Liver (tissue), 9 donors: ENCODE data around the gene ACKR2. TPM values are rescaled to one million over a fixed set of nuclear protein-coding genes. Genes with fewer than 3 reads are reported as not detected.
"Not testable (repeated sequence)": the region's sequence is repeated elsewhere in the genome, so short reads cannot be mapped to it uniquely, and the experiment has no call there.

Experiments used
- DNase-seq: peaks from one replicate; pipeline ENCODE4 v3.0.0-alpha.2; 2017; ENCODE audit warnings: low spot score
- H3K27ac ChIP-seq, 2 donors: one replicate each; pipeline ENCODE4 v1.7.0; 2013; ENCODE audit warnings: inconsistent platforms in 2 of 2, low read length in 2 of 2, control low read depth in 1 of 2, low read depth in 1 of 2, mild to moderate bottlenecking in 1 of 2
- H3K27me3 ChIP-seq, 4 donors: one replicate each; pipeline versions ENCODE4 v1.6.1 to v1.7.0; 2013; ENCODE audit warnings: low read length in 3 of 4, inconsistent platforms in 1 of 4, mild to moderate bottlenecking in 1 of 4, moderate library complexity in 1 of 4; ENCODE audit not compliant: control insufficient read depth in 4 of 4, insufficient read depth in 4 of 4
- H3K36me3 ChIP-seq, 4 donors: one replicate each; pipeline versions ENCODE4 v1.6.1 to v1.7.0; 2013; ENCODE audit warnings: low read length in 3 of 4, mild to moderate bottlenecking in 3 of 4, low read depth in 1 of 4, moderate library complexity in 1 of 4; ENCODE audit not compliant: control insufficient read depth in 4 of 4, insufficient read depth in 3 of 4
- H3K4me1 ChIP-seq, 4 donors: one replicate each; pipeline versions ENCODE4 v1.6.1 to v1.7.0; 2013; ENCODE audit warnings: low read length in 3 of 4, mild to moderate bottlenecking in 3 of 4, moderate library complexity in 1 of 4; ENCODE audit not compliant: control insufficient read depth in 4 of 4, insufficient read depth in 4 of 4
- H3K4me3 ChIP-seq, 3 donors: one replicate each; pipeline versions ENCODE4 v1.6.1 to v1.7.0; 2013; ENCODE audit warnings: low read length in 3 of 3, control low read depth in 1 of 3, low read depth in 1 of 3, mild to moderate bottlenecking in 1 of 3
- H3K9ac ChIP-seq, 2 donors: one replicate each; pipeline ENCODE4 v1.7.0; 2013; ENCODE audit warnings: low read length in 2 of 2, mild to moderate bottlenecking in 2 of 2, moderate library complexity in 2 of 2, control low read depth in 1 of 2, low read depth in 1 of 2
- H3K9me3 ChIP-seq, 4 donors: one replicate each; pipeline versions ENCODE4 v1.6.1 to v1.7.0; 2013; ENCODE audit warnings: low read length in 3 of 4; ENCODE audit not compliant: control insufficient read depth in 4 of 4
- FOXA1 ChIP-seq: IDR thresholded peaks from 2 replicates; pipeline ENCODE4 v1.6.1; 2016; ENCODE audit warnings: antibody characterized with exemption
- HNF4A ChIP-seq, 2 donors: conservative IDR thresholded peaks; 2 replicates each; pipeline ENCODE4 v1.6.1; 2016; ENCODE audit warnings: antibody characterized with exemption in 2 of 2, mild to moderate bottlenecking in 2 of 2
- NR2F2 ChIP-seq: IDR thresholded peaks from 2 replicates; pipeline ENCODE4 v1.6.1; 2016; ENCODE audit warnings: antibody characterized with exemption
- RAD21 ChIP-seq, 2 donors: IDR thresholded peaks; 2 replicates each; pipeline ENCODE4 v1.6.1; 2016; ENCODE audit warnings: antibody characterized with exemption in 2 of 2, mild to moderate bottlenecking in 2 of 2
- SP1 ChIP-seq: IDR thresholded peaks from 2 replicates; pipeline ENCODE4 v1.6.1; 2018; ENCODE audit warnings: antibody characterized with exemption, mild to moderate bottlenecking
- TAF1 ChIP-seq: conservative IDR thresholded peaks from 2 replicates; pipeline ENCODE4 v1.6.1; 2016; ENCODE audit warnings: antibody characterized with exemption, mild to moderate bottlenecking
- YY1 ChIP-seq: IDR thresholded peaks from 2 replicates; pipeline ENCODE4 v1.6.1; 2016; ENCODE audit warnings: antibody characterized with exemption, mild to moderate bottlenecking
- WGBS: extraction: QIAGEN DNeasy Blood & Tissue Kit; methylation state at CpG from one replicate; pipeline ENCODE4 v1.1.7; 2013; 5-methylcytosine and 5-hydroxymethylcytosine counted together
- polyA plus RNA-seq, 2 donors: library from polyadenylated mRNA; stranded (reverse) in 1 of 2; unstranded in 1 of 2; fragments of 200-250 nt in 1 of 2; fragments of >200 nt in 1 of 2; fragmentation: Nextera tagmentation in 1 of 2; extraction: Ambion mirVana in 1 of 2; gene quantifications; one replicate each; pipeline versions ENCODE4 v1.2.1 to v1.2.3, GENCODE V29; 2013 to 2015
- total RNA-seq, 2 donors: library from RNA; depleted of rRNA; stranded (reverse); fragments of >200 nt; gene quantifications; one replicate each; pipeline ENCODE4 v1.2.3, GENCODE V29; 2014
- TF ChIP-seq, protein P1 (sequence below): IDR thresholded peaks from 2 replicates; pipeline ENCODE4 v1.6.1; 2016; ENCODE audit warnings: antibody characterized with exemption
- TF ChIP-seq, protein P2 (sequence below): fragments of 150-350 bp; IDR thresholded peaks from 2 replicates; pipeline ENCODE4 v1.5.1; 2017; ENCODE audit warnings: improper control_type of control experiment, low read depth, low read length; ENCODE audit not compliant: missing input control
- TF ChIP-seq, protein P3 (sequence below): IDR thresholded peaks from 2 replicates; pipeline ENCODE4 v1.6.1; 2016; ENCODE audit warnings: antibody characterized with exemption, mild to moderate bottlenecking
- donor health status: healthy.
- donor health status: healthy.
- donor health status: healthy.
- donor health status: healthy.
- donor health status: healthy.

ACKR2 gene
- total and polyA plus RNA-seq, 4 donors, result 7.3 to 19.3 (median 10.8) TPM

DNA sequence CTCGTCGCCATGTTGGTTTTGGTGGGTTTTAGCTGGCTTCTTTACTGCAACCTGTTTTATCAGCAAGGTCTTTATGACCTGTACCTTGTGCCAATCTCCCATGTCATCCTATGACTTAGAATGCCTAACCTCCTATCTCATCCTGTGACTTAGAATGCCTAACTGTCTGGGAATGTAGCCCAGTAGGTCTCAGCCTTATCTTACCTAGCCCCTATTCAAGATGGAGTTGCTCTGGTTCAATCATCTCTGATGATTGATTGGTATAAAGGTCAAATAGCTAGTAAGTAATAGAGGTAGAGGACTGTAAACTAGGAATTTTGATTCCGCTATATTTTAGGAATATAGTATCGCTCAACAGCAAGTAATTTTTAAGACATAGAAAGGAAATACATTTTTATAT is 1.3 kb upstream of the ACKR2 start:
- no peak overlapping the region for H3K27ac ChIP-seq
- H3K4me3 ChIP-seq, result no peak overlapping the region
- H3K27me3 ChIP-seq, result no peaks in the 10 kb centered on the region
- DNase-seq, result no peak
- TF ChIP-seq RAD21 (IDR thresholded peaks at IDR 0.05), result no peak
- no peak for TF ChIP-seq FOXA1
- TF ChIP-seq, protein P1, sequence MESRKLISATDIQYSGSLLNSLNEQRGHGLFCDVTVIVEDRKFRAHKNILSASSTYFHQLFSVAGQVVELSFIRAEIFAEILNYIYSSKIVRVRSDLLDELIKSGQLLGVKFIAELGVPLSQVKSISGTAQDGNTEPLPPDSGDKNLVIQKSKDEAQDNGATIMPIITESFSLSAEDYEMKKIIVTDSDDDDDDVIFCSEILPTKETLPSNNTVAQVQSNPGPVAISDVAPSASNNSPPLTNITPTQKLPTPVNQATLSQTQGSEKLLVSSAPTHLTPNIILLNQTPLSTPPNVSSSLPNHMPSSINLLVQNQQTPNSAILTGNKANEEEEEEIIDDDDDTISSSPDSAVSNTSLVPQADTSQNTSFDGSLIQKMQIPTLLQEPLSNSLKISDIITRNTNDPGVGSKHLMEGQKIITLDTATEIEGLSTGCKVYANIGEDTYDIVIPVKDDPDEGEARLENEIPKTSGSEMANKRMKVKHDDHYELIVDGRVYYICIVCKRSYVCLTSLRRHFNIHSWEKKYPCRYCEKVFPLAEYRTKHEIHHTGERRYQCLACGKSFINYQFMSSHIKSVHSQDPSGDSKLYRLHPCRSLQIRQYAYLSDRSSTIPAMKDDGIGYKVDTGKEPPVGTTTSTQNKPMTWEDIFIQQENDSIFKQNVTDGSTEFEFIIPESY, result no peak
- TF ChIP-seq YY1, result no peak
- TF ChIP-seq, protein P2, sequence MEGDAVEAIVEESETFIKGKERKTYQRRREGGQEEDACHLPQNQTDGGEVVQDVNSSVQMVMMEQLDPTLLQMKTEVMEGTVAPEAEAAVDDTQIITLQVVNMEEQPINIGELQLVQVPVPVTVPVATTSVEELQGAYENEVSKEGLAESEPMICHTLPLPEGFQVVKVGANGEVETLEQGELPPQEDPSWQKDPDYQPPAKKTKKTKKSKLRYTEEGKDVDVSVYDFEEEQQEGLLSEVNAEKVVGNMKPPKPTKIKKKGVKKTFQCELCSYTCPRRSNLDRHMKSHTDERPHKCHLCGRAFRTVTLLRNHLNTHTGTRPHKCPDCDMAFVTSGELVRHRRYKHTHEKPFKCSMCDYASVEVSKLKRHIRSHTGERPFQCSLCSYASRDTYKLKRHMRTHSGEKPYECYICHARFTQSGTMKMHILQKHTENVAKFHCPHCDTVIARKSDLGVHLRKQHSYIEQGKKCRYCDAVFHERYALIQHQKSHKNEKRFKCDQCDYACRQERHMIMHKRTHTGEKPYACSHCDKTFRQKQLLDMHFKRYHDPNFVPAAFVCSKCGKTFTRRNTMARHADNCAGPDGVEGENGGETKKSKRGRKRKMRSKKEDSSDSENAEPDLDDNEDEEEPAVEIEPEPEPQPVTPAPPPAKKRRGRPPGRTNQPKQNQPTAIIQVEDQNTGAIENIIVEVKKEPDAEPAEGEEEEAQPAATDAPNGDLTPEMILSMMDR, result no peak
- no peak for TF ChIP-seq NR2F2
- no peak for TF ChIP-seq SP1
- TF ChIP-seq, protein P3, sequence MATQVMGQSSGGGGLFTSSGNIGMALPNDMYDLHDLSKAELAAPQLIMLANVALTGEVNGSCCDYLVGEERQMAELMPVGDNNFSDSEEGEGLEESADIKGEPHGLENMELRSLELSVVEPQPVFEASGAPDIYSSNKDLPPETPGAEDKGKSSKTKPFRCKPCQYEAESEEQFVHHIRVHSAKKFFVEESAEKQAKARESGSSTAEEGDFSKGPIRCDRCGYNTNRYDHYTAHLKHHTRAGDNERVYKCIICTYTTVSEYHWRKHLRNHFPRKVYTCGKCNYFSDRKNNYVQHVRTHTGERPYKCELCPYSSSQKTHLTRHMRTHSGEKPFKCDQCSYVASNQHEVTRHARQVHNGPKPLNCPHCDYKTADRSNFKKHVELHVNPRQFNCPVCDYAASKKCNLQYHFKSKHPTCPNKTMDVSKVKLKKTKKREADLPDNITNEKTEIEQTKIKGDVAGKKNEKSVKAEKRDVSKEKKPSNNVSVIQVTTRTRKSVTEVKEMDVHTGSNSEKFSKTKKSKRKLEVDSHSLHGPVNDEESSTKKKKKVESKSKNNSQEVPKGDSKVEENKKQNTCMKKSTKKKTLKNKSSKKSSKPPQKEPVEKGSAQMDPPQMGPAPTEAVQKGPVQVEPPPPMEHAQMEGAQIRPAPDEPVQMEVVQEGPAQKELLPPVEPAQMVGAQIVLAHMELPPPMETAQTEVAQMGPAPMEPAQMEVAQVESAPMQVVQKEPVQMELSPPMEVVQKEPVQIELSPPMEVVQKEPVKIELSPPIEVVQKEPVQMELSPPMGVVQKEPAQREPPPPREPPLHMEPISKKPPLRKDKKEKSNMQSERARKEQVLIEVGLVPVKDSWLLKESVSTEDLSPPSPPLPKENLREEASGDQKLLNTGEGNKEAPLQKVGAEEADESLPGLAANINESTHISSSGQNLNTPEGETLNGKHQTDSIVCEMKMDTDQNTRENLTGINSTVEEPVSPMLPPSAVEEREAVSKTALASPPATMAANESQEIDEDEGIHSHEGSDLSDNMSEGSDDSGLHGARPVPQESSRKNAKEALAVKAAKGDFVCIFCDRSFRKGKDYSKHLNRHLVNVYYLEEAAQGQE, result no peak
- TF ChIP-seq TAF1, result no peak
- TF ChIP-seq HNF4A (conservative IDR thresholded peaks at IDR 0.05), result no peak
- 96% methylated on average over 4 of the region's 4 CpGs for WGBS
- no peaks in the 10 kb centered on the region for H3K9me3 ChIP-seq
- H3K9ac ChIP-seq, result no peak overlapping the region
- no peaks in the 10 kb centered on the region for H3K36me3 ChIP-seq
- H3K4me1 ChIP-seq, result peaks cover 0 to 13% (median 4%) of the 10 kb centered on the region in 4 donors

DNA sequence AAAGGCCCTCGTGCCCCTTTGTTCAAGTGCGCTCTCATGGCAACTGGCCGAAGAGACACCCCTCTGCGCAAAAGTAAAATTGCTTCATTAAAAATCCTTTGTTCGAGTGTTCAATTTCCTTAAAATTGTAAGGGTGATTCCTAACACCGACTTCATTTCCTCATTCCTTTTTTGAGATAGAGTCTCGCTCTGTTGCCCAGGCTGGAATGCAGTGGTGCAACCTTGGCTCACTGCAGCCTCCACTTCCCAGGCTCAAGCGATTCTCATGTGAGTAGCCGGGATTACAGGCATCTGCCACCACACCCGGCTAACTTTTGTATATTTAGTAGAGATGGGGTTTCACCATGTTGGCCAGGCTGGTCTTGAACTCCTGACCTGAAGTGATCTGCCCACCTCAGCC is 1.5 kb downstream of the ACKR2 start:
- H3K4me3 ChIP-seq, H3K9ac ChIP-seq, H3K4me1 ChIP-seq, H3K9me3 ChIP-seq, H3K27ac ChIP-seq, DNase-seq, H3K36me3 ChIP-seq, H3K27me3 ChIP-seq: not testable (repeated sequence)
- 93% methylated on average over 10 of the region's 10 CpGs for WGBS

DNA sequence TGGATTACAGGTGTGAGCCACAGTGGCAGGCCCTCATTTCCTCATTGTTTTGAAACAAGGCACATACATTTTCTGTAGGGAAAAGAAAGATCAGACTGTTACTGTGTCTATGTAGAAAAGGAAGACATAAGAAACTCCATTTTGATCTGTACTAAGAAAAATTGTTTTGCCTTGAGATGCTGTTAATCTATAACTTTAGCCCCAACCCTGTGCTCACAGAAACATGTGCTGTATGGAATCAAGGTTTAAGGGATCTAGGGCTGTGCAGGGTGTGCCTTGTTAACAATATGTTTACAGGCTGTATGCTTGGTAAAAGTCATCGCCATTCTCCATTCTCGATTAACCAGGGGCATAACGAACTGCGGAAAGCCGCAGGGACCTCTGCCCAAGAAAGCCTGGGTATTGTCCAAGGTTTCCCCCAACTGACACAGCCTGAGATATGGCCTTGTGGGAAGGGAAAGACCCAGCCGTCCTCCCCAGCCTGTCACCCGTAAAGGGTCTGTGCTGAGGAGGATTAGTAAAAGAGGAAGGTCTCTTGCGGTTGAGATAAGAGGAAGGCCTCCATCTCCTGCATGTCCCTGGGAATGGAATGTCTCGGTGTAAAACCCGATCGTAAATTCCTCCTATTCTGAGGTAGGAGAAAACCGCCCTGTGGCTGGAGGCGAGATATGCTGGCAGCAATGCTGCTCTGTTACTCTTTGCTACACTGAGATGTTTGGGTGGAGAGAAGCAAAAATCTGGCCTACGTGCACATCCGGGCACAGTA is 2.1 kb downstream of the ACKR2 start:
- not testable (repeated sequence) for H3K27me3 ChIP-seq, H3K27ac ChIP-seq, H3K9me3 ChIP-seq, DNase-seq, H3K4me1 ChIP-seq, H3K9ac ChIP-seq, H3K36me3 ChIP-seq, H3K4me3 ChIP-seq
- 69% methylated on average over 15 of the region's 15 CpGs for WGBS
